Left ventricle myocardium inferior (tissue), 1 donor: Measurements from ENCODE around the gene ADAM15. TPM values are rescaled to one million over a fixed set of nuclear protein-coding genes. Genes with fewer than 3 reads are reported as not detected.

ENCODE experiments used
- DNase-seq: peaks from one replicate; pipeline ENCODE4 v3.0.0-alpha.2; 2020
- H3K27ac ChIP-seq: fragments of 200-600 bp; replicated peaks from 2 replicates; pipeline ENCODE4 v1.8.0; 2021
- H3K27me3 ChIP-seq: fragments of 200-600 bp; 2 replicates; pipeline ENCODE4 v1.8.0; 2021; ENCODE audit warnings: low read depth
- H3K36me3 ChIP-seq: fragments of 200-600 bp; 2 replicates; pipeline ENCODE4 v1.8.0; 2021
- H3K4me1 ChIP-seq: fragments of 200-600 bp; 2 replicates; pipeline ENCODE4 v1.8.0; 2021
- H3K4me3 ChIP-seq: fragments of 200-600 bp; 2 replicates; pipeline ENCODE4 v1.8.0; 2021; ENCODE audit warnings: mild to moderate bottlenecking, moderate library complexity
- H3K9me3 ChIP-seq: fragments of 200-600 bp; replicated peaks from 2 replicates; pipeline ENCODE4 v1.8.0; 2021
- CTCF ChIP-seq: fragments of 200-600 bp; IDR thresholded peaks from 2 replicates; pipeline ENCODE4 v1.8.0; 2021; ENCODE audit warnings: antibody characterized with exemption, mild to moderate bottlenecking, borderline replicate concordance
- intact Hi-C: fragments of 100-400 bp; cut with micrococcal nuclease; formaldehyde crosslinking; loops from one replicate; pipeline ENCODE4 v1.11.0; 2022
- total RNA-seq: library from RNA; stranded (reverse); fragmentation: NEBNext Ultra II Directional; extraction: Animal tissue kit (Norgen Biotek cat#: 25700); gene quantifications from one replicate; pipeline ENCODE4 v1.2.1, GENCODE V29; 2021
- donor health status: DM: no; HTN: yes; CAD: no; lungs with severe emphysema.

The ADAM15 gene
- total RNA-seq, 1 donor from 2014 or later: 82.1 TPM

- intact Hi-C loops: no loop called here
- peak; percentile 62 for TF ChIP-seq CTCF
- H3K9me3 ChIP-seq: no peaks in the 10 kb centered on the region
- H3K27me3 ChIP-seq: no peaks in the 10 kb centered on the region
- peaks cover 17% of the 10 kb centered on the region for H3K4me1 ChIP-seq
- peak; percentile 78 for DNase-seq
- peak overlapping the region; percentile 60 for H3K27ac ChIP-seq
- no peaks in the 10 kb centered on the region for H3K36me3 ChIP-seq
- H3K4me3 ChIP-seq: peak overlapping the region; percentile 66
These were observed 19.8 kb downstream of the ADAM15 start for GRCh38 chr1:155070721-155071569.

- Histone ChIP-seq H3K4me3 (no peak overlapping the region), H3K27ac (peak overlapping the region; percentile 60), H3K4me1 (peaks cover 17% of the 10 kb centered on the region), H3K36me3 (no peaks in the 10 kb centered on the region), H3K9me3 (no peaks in the 10 kb centered on the region), H3K27me3 (no peaks in the 10 kb centered on the region)
- DNase-seq: no peak
- intact Hi-C loops: no loop called here
- TF ChIP-seq CTCF: no peak
These were observed 20.6 kb downstream of the ADAM15 start for GRCh38 chr1:155071701-155072100.

- no peak for TF ChIP-seq CTCF
- Histone ChIP-seq H3K36me3 (no peaks in the 10 kb centered on the region), H3K4me1 (peaks cover 17% of the 10 kb centered on the region), H3K9me3 (no peaks in the 10 kb centered on the region), H3K4me3 (no peak overlapping the region), H3K27ac (no peak overlapping the region), H3K27me3 (no peaks in the 10 kb centered on the region)
- intact Hi-C loops: no loop called here
- no peak for DNase-seq
These were observed 21.6 kb downstream of the ADAM15 start for GRCh38 chr1:155072531-155073289.

- Histone ChIP-seq H3K9me3 (no peaks in the 10 kb centered on the region), H3K36me3 (no peaks in the 10 kb centered on the region), H3K27ac (no peak overlapping the region), H3K27me3 (no peaks in the 10 kb centered on the region), H3K4me1 (peaks cover 21% of the 10 kb centered on the region), H3K4me3 (no peak overlapping the region)
- no peak for DNase-seq
- TF ChIP-seq CTCF: no peak
- intact Hi-C loops: no loop called here
These were observed 22.5 kb downstream of the ADAM15 start for GRCh38 chr1:155073377-155074242.

GRCh38 chr1:155075535-155075934 lies 24.4 kb downstream of the ADAM15 start:
- no peaks in the 10 kb centered on the region for H3K9me3 ChIP-seq
- peaks cover 19% of the 10 kb centered on the region for H3K27me3 ChIP-seq
- H3K27ac ChIP-seq: no peak overlapping the region
- H3K4me3 ChIP-seq: no peak overlapping the region
- H3K4me1 ChIP-seq: peaks cover 33% of the 10 kb centered on the region
- TF ChIP-seq CTCF: no peak
- intact Hi-C loops: no loop called here
- no peak for DNase-seq
- H3K36me3 ChIP-seq: no peaks in the 10 kb centered on the region
